T-cell (primary cell): ENCODE data around the gene SLC8B1. TPM values are rescaled to one million over a fixed set of nuclear protein-coding genes. Genes with fewer than 3 reads are reported as not detected.

Experiments
- ATAC-seq, 4 experiments: fragments of 200-7000 bp in 3 of 4; fragments of 150-1000 bp in 1 of 4; cut with Tn5 transposase; replicated peaks in 1 of 4; 1 replicate in 3 of 4; 2 replicates in 1 of 4; pipeline ENCODE4 v1.10.0; 2021; ENCODE audit warnings: moderate library complexity in 3 of 4, mild to moderate bottlenecking in 2 of 4, moderate number of reproducible peaks in 1 of 4
- CTCF ChIA-PET, 2 donors: fragments of 300-600 bp; sonication (Branson Sonifier 250); formaldehyde crosslinking; loops; one replicate each; lab custom pipeline; 2022; ENCODE audit warnings: antibody characterized with exemption in 2 of 2; lab: Charles Lee
- POLR2A ChIA-PET, 2 donors: fragments of 300-600 bp; sonication (Branson Sonifier 250); formaldehyde crosslinking; loops; one replicate each; lab custom pipeline; 2022; ENCODE audit warnings: antibody characterized with exemption in 2 of 2; lab: Charles Lee
- DNase-seq, 35 experiments: peaks; one replicate each; pipeline versions ENCODE4 v3.0.0 to v3.0.0-alpha.2; 2013 to 2023
- H3K27ac ChIP-seq: one replicate; pipeline ENCODE4 v1.5.1; 2013; ENCODE audit warnings: low read length
- H3K27me3 ChIP-seq, 2 experiments: replicated peaks in 1 of 2; 1 replicate in 1 of 2; 2 replicates in 1 of 2; pipeline versions ENCODE4 v1.6.1 to v1.7.0; 2013; ENCODE audit warnings: low read length in 1 of 2, mixed read lengths in 1 of 2; ENCODE audit not compliant: control insufficient read depth in 2 of 2, insufficient read depth in 2 of 2; ENCODE audit errors: extremely low read depth in 1 of 2
- H3K36me3 ChIP-seq, 2 donors: 1 replicate in 1 of 2; 2 replicates in 1 of 2; pipeline versions ENCODE4 v1.6.1 to v1.7.0; 2013; ENCODE audit warnings: low read length in 1 of 2; ENCODE audit not compliant: control insufficient read depth in 2 of 2, insufficient read depth in 1 of 2; ENCODE audit errors: extremely low read depth in 1 of 2
- H3K4me1 ChIP-seq, 2 experiments: 1 replicate in 1 of 2; 2 replicates in 1 of 2; pipeline versions ENCODE4 v1.6.1 to v1.7.0; 2013; ENCODE audit warnings: low read length in 2 of 2, mixed read lengths in 1 of 2; ENCODE audit not compliant: insufficient read depth in 2 of 2, control insufficient read depth in 1 of 2; ENCODE audit errors: extremely low read depth in 1 of 2
- H3K4me3 ChIP-seq, 2 donors: 1 replicate in 1 of 2; 2 replicates in 1 of 2; pipeline versions ENCODE4 v1.5.1 to v1.7.0; 2013; ENCODE audit warnings: mild to moderate bottlenecking in 2 of 2, low read length in 1 of 2, moderate library complexity in 1 of 2; ENCODE audit not compliant: control insufficient read depth in 1 of 2; ENCODE audit errors: extremely low read depth in 1 of 2
- H3K9me3 ChIP-seq: 2 replicates; pipeline ENCODE4 v1.7.0; 2013
- H3K27ac Mint-ChIP-seq, 2 donors: one replicate each; pipeline ENCODE4 v1.8.0; 2020 to 2021; ENCODE audit warnings: mild to moderate bottlenecking in 2 of 2, mixed read lengths in 2 of 2
- H3K27me3 Mint-ChIP-seq, 2 donors: one replicate each; pipeline ENCODE4 v1.8.0; 2021 to 2022; ENCODE audit warnings: mixed read lengths in 2 of 2
- H3K36me3 Mint-ChIP-seq: one replicate; pipeline ENCODE4 v1.8.0; 2021; ENCODE audit warnings: mixed read lengths
- H3K4me1 Mint-ChIP-seq, 3 donors: one replicate each; pipeline ENCODE4 v1.8.0; 2020 to 2022; ENCODE audit warnings: mixed read lengths in 3 of 3, mild to moderate bottlenecking in 1 of 3
- H3K4me3 Mint-ChIP-seq, 3 donors: one replicate each; pipeline ENCODE4 v1.8.0; 2020 to 2022; ENCODE audit warnings: mild to moderate bottlenecking in 3 of 3, mixed read lengths in 3 of 3, moderate library complexity in 3 of 3
- H3K9me3 Mint-ChIP-seq, 3 donors: one replicate each; pipeline ENCODE4 v1.8.0; 2020 to 2022; ENCODE audit warnings: mixed read lengths in 3 of 3
- WGBS: methylation state at CpG from one replicate; pipeline ENCODE4 v1.1.5; 2013; ENCODE audit warnings: missing lambda C conversion rate; ENCODE audit not compliant: insufficient coverage; 5-methylcytosine and 5-hydroxymethylcytosine counted together
- total RNA-seq, 35 experiments: library from RNA in 6 of 35; stranded (reverse) in 6 of 35; fragments of 120-200 nt in 1 of 35; gene quantifications; one replicate each; pipeline versions ENCODE4 v1.2.1 to v1.2.4 and lab custom pipeline; 2013 to 2026

SLC8B1 gene
- total RNA-seq, 5 donors from 2014 or later (not counting 1 experiment from before 2014, with no cell fraction given): 76.7 to 120 (median 102) TPM

- Mint-ChIP-seq H3K27ac (no peak overlapping the region), H3K27me3 (no peaks in the 10 kb centered on the region)
- CTCF ChIA-PET: interaction anchor here in 1 of 2 donors (0.6 kb wide), 1 partner anchor 34 kb away, joined by 3 read pairs; no protein-coding TSS in a partner anchor
Measured at GRCh38 chr12:113373440-113373839, 38.5 kb upstream of the SLC8B1 start.

GRCh38 chr12:113372371-113372770, 37.5 kb upstream of the SLC8B1 start:
- ATAC-seq: no peak
- peaks cover 11 to 28% of the 10 kb centered on the region in 2 donors for H3K36me3 ChIP-seq
- no peak overlapping the region for H3K27ac Mint-ChIP-seq
- no peak overlapping the region for H3K4me3 Mint-ChIP-seq
- no peaks in the 10 kb centered on the region for H3K9me3 ChIP-seq
- H3K27me3 Mint-ChIP-seq: no peaks in the 10 kb centered on the region
- WGBS: 100% methylated on average over 1 of the region's 9 CpGs
- ChIA-PET POLR2A (no interaction called here), CTCF (no interaction called here)
- no peak overlapping the region for H3K4me3 ChIP-seq
- peaks cover 41% of the 10 kb centered on the region for H3K36me3 Mint-ChIP-seq
- no peaks in the 10 kb centered on the region for H3K4me1 ChIP-seq
- no peak for DNase-seq
- no peaks in the 10 kb centered on the region for H3K27me3 ChIP-seq
- H3K4me1 Mint-ChIP-seq: peaks cover 0 to 7% (median 0%) of the 10 kb centered on the region in 3 donors
- no peaks in the 10 kb centered on the region for H3K9me3 Mint-ChIP-seq
- H3K27ac ChIP-seq: no peak overlapping the region

More at GRCh38 chr12:113373440-113373839, 38.5 kb upstream of the SLC8B1 start:
- Histone ChIP-seq H3K36me3 (peaks cover 11 to 28% of the 10 kb centered on the region in 2 donors), H3K9me3 (no peaks in the 10 kb centered on the region), H3K4me1 (no peaks in the 10 kb centered on the region), H3K4me3 (no peak overlapping the region), H3K27ac (no peak overlapping the region), H3K27me3 (no peaks in the 10 kb centered on the region)
- H3K4me1 Mint-ChIP-seq: peaks cover 0 to 7% (median 0%) of the 10 kb centered on the region in 3 donors
- H3K36me3 Mint-ChIP-seq: peaks cover 40% of the 10 kb centered on the region
- 100% methylated on average over 3 of the region's 3 CpGs for WGBS
- no peaks in the 10 kb centered on the region for H3K9me3 Mint-ChIP-seq
- no peak for ATAC-seq
- no peak for DNase-seq
- POLR2A ChIA-PET: no interaction called here
- no peak overlapping the region for H3K4me3 Mint-ChIP-seq

DNA sequence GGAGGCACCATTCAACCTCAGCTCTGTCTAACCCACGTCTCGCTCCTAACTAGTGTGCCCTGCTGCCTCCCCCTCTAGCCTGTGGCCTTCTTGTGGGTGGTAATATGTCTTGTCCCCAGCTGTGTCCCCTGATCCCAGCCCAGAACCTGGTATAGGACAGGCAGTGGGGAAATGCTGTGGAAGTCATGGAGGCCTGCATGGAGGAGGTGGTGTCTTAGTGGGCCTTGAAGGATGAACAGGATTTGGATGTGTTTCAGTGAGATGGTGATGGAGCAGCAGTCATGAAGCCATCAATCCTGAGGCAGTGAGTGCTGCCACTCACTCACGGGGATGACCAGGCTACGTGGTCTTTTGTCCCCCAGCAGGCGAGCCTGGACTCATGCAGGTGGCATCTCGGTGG, 36.9 kb upstream of the SLC8B1 start:
- H3K27ac ChIP-seq: no peak overlapping the region
- peaks cover 11 to 27% of the 10 kb centered on the region in 2 donors for H3K36me3 ChIP-seq
- H3K4me3 ChIP-seq: no peak overlapping the region
- no peak overlapping the region for H3K27ac Mint-ChIP-seq
- H3K4me3 Mint-ChIP-seq: no peak overlapping the region
- peaks cover 0 to 7% (median 0%) of the 10 kb centered on the region in 3 donors for H3K4me1 Mint-ChIP-seq
- H3K4me1 ChIP-seq: no peaks in the 10 kb centered on the region
- no peaks in the 10 kb centered on the region for H3K9me3 Mint-ChIP-seq
- no peak for ATAC-seq
- H3K36me3 Mint-ChIP-seq: peaks cover 36% of the 10 kb centered on the region
- no peak for DNase-seq
- ChIA-PET POLR2A (no interaction called here), CTCF (no interaction called here)
- no peaks in the 10 kb centered on the region for H3K27me3 Mint-ChIP-seq
- H3K9me3 ChIP-seq: no peaks in the 10 kb centered on the region
- no peaks in the 10 kb centered on the region for H3K27me3 ChIP-seq
- 83% methylated on average over 2 of the region's 6 CpGs for WGBS

DNA sequence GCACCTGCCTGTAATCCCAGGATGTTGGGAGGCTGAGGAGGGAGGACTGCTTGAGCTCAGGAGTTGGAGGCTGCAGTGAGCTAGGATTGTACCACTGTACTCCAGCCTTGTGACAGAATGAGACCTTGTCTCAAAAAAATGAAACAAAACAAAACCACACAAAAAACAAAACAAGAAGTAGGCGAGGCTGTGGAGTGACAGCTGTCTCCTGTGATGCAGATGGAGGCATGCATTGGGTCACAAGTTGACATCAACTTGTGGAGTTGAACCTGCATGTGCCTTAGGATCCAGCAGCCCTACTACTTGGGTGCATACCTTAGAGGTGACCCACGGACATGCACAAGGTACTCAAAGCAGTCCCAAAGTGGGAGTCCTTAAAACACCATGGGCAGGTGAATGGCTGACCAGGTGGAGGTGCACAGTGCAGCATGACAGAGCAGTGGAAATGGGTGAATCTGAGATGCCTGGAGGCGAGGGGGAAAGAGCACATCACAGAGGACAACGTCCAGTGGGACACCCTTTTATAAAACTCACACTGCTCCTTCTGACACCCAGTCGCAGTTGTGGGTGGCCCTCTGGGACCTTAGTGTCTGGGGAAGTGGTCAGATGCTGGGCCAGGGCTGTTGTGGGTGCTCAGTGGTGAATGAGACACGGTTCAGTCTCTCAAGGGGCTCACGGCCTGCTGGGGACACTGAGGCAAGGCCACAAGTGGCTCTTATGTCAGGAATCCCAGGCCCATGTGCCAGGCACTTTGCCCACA, 36.2 kb upstream of the SLC8B1 start:
- no peak for ATAC-seq
- POLR2A ChIA-PET: no interaction called here

DNA sequence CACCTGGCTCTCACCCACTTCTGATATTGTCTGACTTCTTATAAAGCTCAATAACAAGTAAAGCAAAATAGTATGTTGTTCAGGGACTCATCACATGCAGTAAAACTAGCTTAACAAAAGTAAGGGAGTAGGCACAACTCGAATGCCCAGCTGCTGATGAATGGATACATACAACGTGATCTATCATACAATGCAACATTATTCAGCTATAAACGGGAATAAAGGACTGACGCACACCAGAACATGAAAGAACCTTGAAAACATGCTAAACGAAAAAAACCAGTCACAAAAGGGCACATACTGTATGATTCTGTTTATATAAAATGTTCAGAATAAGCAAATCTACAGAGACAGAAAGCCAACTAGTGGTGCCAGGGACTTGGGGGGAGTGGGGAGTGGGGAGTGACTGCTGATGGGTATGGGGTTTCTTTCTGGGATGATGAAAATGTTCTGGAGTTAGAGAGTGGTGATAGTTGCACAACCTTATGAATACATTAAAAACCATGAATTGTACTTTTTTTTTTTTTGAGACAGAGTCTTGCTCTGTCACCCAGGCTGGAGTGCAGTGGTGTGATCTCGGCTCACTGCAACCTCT, 34.6 kb upstream of the SLC8B1 start:
- H3K4me1 Mint-ChIP-seq: peaks cover 0 to 8% (median 0%) of the 10 kb centered on the region in 3 donors
- Histone ChIP-seq H3K9me3 (no peaks in the 10 kb centered on the region), H3K4me3 (no peak overlapping the region), H3K4me1 (no peaks in the 10 kb centered on the region), H3K36me3 (peaks cover 0 to 17% of the 10 kb centered on the region in 2 donors), H3K27ac (no peak overlapping the region), H3K27me3 (no peaks in the 10 kb centered on the region)
- ChIA-PET POLR2A (interaction anchor here in 1 of 2 donors (0.6 kb wide), 1 partner anchor 58 kb away, joined by 9 read pairs; no protein-coding TSS in a partner anchor), CTCF (no interaction called here)
- WGBS: 83% methylated on average over 1 of the region's 6 CpGs
- no peak overlapping the region for H3K27ac Mint-ChIP-seq
- DNase-seq: no peak
- no peaks in the 10 kb centered on the region for H3K27me3 Mint-ChIP-seq
- H3K4me3 Mint-ChIP-seq: no peak overlapping the region
- H3K36me3 Mint-ChIP-seq: peaks cover 47% of the 10 kb centered on the region
- no peaks in the 10 kb centered on the region for H3K9me3 Mint-ChIP-seq
- no peak for ATAC-seq

More for the DNA sequence above, 36.2 kb upstream of the SLC8B1 start:
- H3K9me3 Mint-ChIP-seq: no peaks in the 10 kb centered on the region
- WGBS: 86% methylated on average over 4 of the region's 7 CpGs
- Histone ChIP-seq H3K4me1 (no peaks in the 10 kb centered on the region), H3K9me3 (no peaks in the 10 kb centered on the region), H3K27ac (no peak overlapping the region), H3K4me3 (no peak overlapping the region), H3K27me3 (no peaks in the 10 kb centered on the region), H3K36me3 (peaks cover 6 to 25% of the 10 kb centered on the region in 2 donors)
- H3K4me1 Mint-ChIP-seq: peaks cover 0 to 7% (median 0%) of the 10 kb centered on the region in 3 donors
- no peaks in the 10 kb centered on the region for H3K27me3 Mint-ChIP-seq
- H3K36me3 Mint-ChIP-seq: peaks cover 38% of the 10 kb centered on the region
- H3K27ac Mint-ChIP-seq: no peak overlapping the region
- no peak overlapping the region for H3K4me3 Mint-ChIP-seq
- CTCF ChIA-PET: interaction anchor here in 1 of 2 donors (0.6 kb wide), 1 partner anchor 379 kb away, joined by 4 read pairs; no protein-coding TSS in a partner anchor
- no peak for DNase-seq

DNA sequence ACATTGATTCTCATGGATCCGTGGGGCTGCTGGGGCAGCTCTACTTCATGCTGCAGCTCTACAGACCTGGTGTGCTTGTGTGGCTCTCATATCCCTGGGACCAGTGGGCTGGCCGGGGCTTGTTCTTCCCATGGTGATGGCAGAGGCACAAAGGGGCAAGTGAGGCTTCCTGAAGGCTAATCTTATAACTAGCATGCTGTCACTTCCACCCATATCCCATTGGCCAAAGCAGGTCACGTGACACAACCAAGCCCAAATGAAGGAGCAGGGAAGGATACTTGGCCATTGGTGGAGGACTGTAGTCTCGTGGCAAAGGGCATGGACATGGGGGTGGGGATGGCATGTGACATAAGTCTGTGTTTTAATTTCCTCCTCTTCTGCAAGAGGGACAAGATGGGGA, 33.4 kb upstream of the SLC8B1 start:
- Histone ChIP-seq H3K4me1 (no peaks in the 10 kb centered on the region), H3K27me3 (no peaks in the 10 kb centered on the region), H3K4me3 (no peak overlapping the region), H3K27ac (no peak overlapping the region), H3K9me3 (no peaks in the 10 kb centered on the region), H3K36me3 (peaks cover 0 to 10% of the 10 kb centered on the region in 2 donors)
- no peak overlapping the region for H3K4me3 Mint-ChIP-seq
- H3K9me3 Mint-ChIP-seq: no peaks in the 10 kb centered on the region
- 100% methylated on average over 3 of the region's 4 CpGs for WGBS
- no peak overlapping the region for H3K27ac Mint-ChIP-seq
- no peak for ATAC-seq
- peaks cover 43% of the 10 kb centered on the region for H3K36me3 Mint-ChIP-seq
- peaks cover 2 to 13% (median 4%) of the 10 kb centered on the region in 3 donors for H3K4me1 Mint-ChIP-seq
- ChIA-PET CTCF (no interaction called here), POLR2A (no interaction called here)
- no peak for DNase-seq
- no peaks in the 10 kb centered on the region for H3K27me3 Mint-ChIP-seq
